Measurements from ENCODE around the gene MFSD1.
"Not testable (repeated sequence)": the region's sequence is repeated elsewhere in the genome, so short reads cannot be mapped to it uniquely, and the experiment has no call there.

Gene MFSD1

DNA sequence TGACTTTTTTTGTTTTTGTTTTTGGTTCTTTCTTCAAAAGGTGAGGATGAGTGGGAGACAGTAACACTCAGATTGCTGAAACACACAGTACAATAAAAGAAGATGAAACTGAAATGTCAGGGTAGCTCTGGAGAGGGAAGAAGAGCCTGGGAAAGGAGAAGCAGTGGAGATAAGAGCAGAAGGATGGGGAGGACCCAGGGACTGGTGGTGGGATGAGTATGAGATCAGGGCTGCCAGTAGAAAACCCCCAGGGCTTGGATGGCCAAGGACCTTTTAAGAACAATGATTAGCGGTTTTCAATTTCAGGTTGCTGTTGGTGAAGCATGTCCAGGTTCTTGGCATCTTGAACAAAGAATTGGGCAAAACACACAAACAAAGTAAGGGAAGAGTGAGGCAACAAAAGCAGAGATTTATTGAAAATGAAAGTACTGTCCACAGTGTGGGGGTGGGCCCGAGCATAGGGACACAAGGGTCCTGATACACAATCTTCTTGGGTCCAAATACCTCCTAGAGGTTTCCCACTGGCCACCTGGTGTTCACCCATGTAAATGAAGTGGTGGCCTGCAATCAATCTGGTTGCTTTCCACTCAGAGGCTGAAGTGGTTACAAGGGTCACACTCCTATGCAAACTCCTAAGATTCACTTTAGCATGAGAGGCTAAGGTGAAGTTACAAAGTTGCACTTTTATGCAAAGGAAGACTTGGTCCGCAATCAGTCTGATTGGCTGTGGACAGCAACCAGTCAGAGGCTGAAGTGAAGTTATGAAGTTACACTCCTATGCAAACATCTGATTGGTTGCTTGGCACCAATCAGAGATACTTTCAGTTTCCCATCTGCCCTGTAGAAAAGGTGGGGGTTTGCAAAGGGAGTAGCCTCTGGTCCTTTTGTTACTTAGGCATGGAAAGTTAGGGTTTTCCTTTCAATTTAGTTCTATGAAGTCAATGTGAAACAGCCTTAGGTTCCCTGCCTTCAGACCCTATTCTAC is 26.1 kb upstream of the MFSD1 start:
- no peak for ATAC-seq
- no peak for DNase-seq

GRCh38 chr3:158776531-158776930 is 25.3 kb upstream of the MFSD1 start:
- ATAC-seq, result no peak

DNA sequence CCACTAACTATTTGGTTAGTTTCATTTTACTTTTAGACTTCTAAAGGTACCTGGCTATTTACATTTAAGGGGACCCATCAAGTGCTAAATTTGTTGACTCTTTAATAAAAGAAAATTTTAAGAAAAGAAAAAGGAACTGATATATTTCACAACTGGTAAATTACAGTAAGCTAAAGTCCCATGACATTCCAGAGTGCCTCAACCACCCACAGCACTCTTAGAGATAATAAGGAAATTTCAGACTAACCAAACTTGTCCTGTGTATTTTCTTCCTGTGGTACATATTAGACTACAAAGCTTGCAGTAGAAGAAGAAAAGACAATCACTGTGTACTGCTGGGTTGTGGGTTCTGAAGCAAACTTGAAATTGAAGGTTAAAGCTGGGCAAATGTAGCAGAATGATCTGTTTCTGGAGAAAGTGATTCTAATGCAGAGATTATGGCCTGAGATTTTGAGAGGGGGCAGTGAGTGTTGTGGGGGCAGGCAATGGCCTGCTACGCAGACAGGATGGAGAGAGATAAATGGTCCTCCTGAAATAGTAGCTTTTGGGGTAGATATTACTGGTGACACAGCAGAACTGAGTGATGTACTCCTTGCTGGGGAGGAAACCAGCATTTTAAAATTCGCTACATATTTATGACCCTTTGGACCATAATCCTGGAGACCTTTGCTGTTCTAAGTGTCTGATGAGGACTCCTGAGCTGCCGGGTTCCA is 24.5 kb upstream of the MFSD1 start:
- no peak for ATAC-seq

More at GRCh38 chr3:158776531-158776930, 25.3 kb upstream of the MFSD1 start:
- DNase-seq, result no peak

DNA sequence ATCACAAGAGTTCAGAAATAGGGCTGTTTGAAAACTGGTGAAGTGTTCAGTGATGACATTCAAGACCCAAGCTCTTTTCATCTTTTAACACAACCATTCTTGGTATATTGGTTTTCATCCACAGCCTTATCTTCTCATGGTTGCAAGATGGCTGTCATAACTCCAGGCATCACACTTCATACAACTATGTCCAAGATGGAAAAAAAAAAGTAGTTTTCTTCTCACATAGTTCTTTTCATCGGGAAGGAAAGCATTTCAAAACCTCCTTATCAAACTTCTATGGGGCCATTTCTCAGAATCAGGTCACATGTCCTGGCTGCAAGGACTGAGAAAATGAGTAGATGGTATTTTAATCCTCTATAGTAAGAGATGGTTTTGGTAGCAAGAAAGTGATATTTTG is 21.1 kb upstream of the MFSD1 start:
- ATAC-seq (no peak), DNase-seq (no peak)

More for the DNA sequence above, 24.5 kb upstream of the MFSD1 start:
- DNase-seq, result no peak

DNA sequence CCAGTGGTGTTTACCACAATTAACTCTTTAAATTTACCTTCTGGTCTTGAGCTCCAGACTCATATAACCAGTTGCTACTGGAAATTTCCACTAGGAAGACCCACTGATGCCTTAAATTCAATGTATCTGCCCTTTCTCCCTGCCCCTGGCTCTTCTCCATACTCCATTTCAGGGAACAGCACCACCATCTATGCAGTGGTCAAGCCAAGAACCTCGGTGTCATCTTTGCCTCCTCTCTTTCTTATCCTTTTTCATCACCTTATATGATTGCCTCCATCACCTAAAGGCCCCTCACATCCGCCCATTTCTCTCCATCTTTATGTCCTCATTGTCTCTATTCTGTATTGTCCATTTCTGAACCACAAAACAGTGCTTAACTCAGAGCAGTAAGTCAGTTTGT is 20.7 kb upstream of the MFSD1 start:
- no peak for ATAC-seq
- DNase-seq, result no peak

- no peak for ATAC-seq
- DNase-seq, result no peak
Observed at GRCh38 chr3:158781849-158782248, 20.0 kb upstream of the MFSD1 start.

GRCh38 chr3:158782283-158782989 is 19.4 kb upstream of the MFSD1 start:
- no peak for ATAC-seq
- no peak for DNase-seq

- no peak for DNase-seq
Observed at GRCh38 chr3:158783051-158783450, 18.8 kb upstream of the MFSD1 start.

DNA sequence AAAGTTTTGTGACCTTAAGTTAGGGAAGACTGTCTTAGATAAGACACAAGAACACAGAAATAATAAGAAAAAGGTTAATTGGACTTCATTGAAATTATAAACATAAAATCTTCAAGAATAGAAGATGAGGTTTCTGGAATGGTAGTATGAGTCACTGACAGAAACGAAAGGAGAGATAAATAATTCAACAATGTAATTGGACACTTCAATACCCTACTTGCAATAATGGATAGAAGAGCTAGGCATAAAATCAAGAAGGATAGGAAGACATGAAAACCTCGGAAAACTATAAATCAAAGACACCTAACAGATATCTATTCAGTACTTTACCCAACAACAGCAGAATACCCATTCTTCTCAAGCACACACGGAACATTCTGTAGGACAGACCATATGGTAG is 15.9 kb upstream of the MFSD1 start:
- ATAC-seq (no peak), DNase-seq (no peak)

More at GRCh38 chr3:158783051-158783450, 18.8 kb upstream of the MFSD1 start:
- ATAC-seq, result no peak

DNA sequence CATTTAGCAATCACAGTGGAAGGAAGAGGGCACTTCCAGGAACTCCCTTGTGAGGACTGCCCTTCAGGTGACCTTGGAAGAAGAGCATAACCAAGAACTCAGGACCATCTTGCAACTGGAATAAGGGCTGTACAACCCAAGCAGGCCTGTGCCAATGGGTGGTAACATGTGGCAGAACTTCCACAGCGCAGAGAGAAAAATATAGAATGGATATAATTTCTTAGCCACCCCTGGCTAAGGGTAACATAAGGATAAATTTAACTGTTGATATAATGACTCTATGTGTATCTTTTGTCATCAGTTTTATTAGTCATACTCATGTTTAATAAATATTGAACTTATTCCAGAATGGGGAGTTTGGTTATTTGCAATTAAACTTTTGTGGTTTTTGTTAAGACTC is 13.4 kb upstream of the MFSD1 start:
- ATAC-seq, result no peak
- DNase-seq, result no peak

GRCh38 chr3:158789592-158789991 is 12.3 kb upstream of the MFSD1 start:
- ATAC-seq (no peak), DNase-seq (no peak)

GRCh38 chr3:158790901-158791589 is 10.8 kb upstream of the MFSD1 start:
- ATAC-seq (peak; percentile 61), DNase-seq (peak; percentile 12)

- not testable (repeated sequence) for ATAC-seq, DNase-seq
Observed at GRCh38 chr3:158791590-158791920, 10.3 kb upstream of the MFSD1 start.

GRCh38 chr3:158792709-158793108 is 9.1 kb upstream of the MFSD1 start:
- DNase-seq (no peak), ATAC-seq (no peak)

GRCh38 chr3:158794206-158794605 is 7.6 kb upstream of the MFSD1 start:
- no peak for DNase-seq
- ATAC-seq, result no peak

DNA sequence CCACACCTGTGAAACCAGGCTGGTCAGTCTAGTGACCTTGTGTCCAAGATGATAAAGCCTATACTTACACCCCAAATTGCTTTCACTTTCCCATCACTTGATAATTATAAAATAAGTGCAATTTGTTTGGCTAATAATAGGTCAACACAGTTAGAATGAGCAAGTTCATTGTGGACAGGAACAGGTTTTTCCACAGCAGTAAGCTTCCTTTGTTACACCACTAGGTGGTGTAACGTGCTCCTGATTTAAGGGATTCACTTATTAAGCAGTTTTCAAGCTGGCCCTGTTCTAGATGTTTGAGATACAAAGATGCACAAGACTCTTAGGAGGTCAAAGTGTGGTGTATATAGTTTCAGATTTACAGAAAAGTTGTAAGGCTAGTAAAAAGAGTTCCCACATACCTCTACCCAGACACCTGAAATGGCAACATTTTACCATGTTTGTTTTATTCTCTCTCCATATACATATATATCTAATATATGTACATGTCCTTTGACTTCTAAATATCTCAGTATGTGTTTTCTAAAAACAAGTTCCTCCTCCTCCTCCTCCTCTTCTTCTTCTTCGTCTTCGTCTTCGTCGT is 6.8 kb upstream of the MFSD1 start:
- DNase-seq (no peak), ATAC-seq (no peak)

DNA sequence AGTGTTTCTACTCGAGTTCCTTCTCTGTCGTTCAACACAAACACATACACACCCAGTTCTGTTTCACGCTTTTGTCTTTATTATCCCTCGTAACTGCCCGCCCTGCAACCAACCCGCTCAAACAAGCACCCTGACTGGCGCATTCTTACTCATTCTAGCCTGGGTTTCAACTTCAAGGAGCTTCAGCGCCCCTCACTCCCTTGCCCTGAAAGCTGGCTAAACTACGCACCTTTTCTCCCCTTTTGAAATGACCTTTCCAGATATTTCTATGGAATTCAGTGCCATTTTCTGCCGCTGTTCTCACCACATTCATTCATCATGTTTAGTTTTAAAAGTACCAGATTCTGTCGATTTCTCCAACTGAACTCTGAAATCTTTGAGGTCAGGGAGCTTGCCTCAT is 653 bp upstream of the MFSD1 start:
- ATAC-seq, result no peak
- DNase-seq, result no peak

GRCh38 chr3:158802409-158803268 is 785 bp downstream of the MFSD1 start:
- DNase-seq (no peak), ATAC-seq (peak; percentile 6)

- DNase-seq (no peak), ATAC-seq (no peak)
Observed at GRCh38 chr3:158804441-158804840, 2.6 kb downstream of the MFSD1 start.

DNA sequence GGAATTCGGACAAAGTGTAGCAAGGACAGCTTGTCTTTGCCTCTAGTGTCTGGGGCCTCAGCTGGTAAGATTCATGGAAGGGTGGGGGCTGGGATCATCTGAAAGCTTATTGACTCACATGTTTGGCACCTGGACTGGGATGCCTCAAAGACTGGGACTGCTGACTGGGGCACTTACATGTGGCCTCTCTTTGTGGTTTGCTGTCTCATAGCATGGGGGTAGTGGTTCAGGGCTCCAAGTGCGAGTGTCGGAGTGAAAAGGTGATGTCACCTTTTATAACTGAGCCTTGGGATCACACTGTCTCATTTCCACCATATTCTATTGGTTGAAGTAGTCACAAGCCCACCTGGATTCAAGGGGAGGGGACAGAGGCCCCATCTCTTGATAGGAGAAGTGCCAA is 6.8 kb downstream of the MFSD1 start:
- DNase-seq, result no peak
- ATAC-seq, result peak; percentile 81

GRCh38 chr3:158809642-158810041 is 7.8 kb downstream of the MFSD1 start:
- no peak for ATAC-seq
- DNase-seq, result no peak

All from stimulated activated naive CD8-positive, alpha-beta T cell treated with anti-CD3 and anti-CD28 coated beads, Interleukin-15, Interleukin-2, amounts not matched to agents 100 U/mL and 50 U/mL, for 24 hours (primary cell).